Measurements from ENCODE around the gene APOE.

Gene APOE

DNA sequence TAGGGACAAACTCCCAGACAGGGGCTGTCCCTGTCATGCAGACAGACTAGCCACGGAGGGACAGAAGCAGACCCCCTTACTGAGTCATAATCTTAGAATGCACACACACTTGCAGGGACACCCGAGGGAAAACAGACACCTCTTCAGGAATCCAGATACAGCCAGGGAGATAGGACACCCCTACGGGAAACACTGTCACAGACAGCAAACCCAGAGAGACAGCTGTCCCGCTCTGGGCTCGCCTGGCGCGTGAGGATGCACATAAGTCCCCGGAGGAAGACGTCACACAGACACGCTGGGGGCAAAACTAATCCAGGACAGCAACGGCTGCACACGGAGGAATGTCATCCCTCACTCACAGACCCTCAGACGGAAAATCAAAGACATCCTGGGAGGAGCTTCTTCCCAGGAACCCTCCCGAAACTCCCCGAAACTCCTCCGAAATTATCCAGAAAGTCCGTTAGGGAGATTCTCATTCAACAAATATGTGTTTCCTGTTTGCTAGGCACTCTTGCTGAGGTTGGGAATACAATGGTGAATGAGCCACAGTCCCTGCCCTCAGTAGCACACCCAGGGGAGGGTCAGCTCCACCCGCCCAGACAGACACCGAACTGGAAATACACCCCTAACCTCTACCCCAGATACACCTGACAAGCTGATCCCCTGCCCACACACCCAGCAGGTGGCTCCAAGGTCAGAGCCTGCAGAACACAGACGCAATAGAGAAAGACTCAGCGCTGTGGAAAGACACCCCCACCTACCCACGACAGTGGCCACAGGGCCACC, 29.7 kb upstream of the APOE start:
- TF ChIP-seq OSR1 (CRISPR knock-in tag; IDR thresholded peaks at IDR 0.05) (no peak), ZFP3 (CRISPR knock-in tag; IDR thresholded peaks at IDR 0.05) (no peak), ARNTL (CRISPR knock-in tag; IDR thresholded peaks at IDR 0.05; ENCODE audit: borderline replicate concordance, low read depth) (no peak), PPARA (CRISPR knock-in tag; IDR thresholded peaks at IDR 0.05; ENCODE audit: borderline replicate concordance) (no peak), GLIS3 (CRISPR knock-in tag; IDR thresholded peaks at IDR 0.05) (no peak), TCF4 (CRISPR knock-in tag; IDR thresholded peaks at IDR 0.05; ENCODE audit: borderline replicate concordance) (no peak), BACH2 (CRISPR knock-in tag; IDR thresholded peaks at IDR 0.05; ENCODE audit: borderline replicate concordance) (no peak), TOX (CRISPR knock-in tag; IDR thresholded peaks at IDR 0.05; ENCODE audit: borderline replicate concordance) (no peak), CSDC2 (CRISPR knock-in tag; IDR thresholded peaks at IDR 0.05) (no peak), ZNF70 (CRISPR knock-in tag; IDR thresholded peaks at IDR 0.05) (no peak), ZC3H10 (CRISPR knock-in tag; IDR thresholded peaks at IDR 0.05) (no peak), ZFP30 (CRISPR knock-in tag; IDR thresholded peaks at IDR 0.05) (no peak), RARB (CRISPR knock-in tag; IDR thresholded peaks at IDR 0.05) (no peak), ISL1 (CRISPR knock-in tag; IDR thresholded peaks at IDR 0.05) (no peak)
- TF ChIP-seq, protein P1, sequence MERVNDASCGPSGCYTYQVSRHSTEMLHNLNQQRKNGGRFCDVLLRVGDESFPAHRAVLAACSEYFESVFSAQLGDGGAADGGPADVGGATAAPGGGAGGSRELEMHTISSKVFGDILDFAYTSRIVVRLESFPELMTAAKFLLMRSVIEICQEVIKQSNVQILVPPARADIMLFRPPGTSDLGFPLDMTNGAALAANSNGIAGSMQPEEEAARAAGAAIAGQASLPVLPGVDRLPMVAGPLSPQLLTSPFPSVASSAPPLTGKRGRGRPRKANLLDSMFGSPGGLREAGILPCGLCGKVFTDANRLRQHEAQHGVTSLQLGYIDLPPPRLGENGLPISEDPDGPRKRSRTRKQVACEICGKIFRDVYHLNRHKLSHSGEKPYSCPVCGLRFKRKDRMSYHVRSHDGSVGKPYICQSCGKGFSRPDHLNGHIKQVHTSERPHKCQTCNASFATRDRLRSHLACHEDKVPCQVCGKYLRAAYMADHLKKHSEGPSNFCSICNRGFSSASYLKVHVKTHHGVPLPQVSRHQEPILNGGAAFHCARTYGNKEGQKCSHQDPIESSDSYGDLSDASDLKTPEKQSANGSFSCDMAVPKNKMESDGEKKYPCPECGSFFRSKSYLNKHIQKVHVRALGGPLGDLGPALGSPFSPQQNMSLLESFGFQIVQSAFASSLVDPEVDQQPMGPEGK (CRISPR knock-in tag; IDR thresholded peaks at IDR 0.05; ENCODE audit: borderline replicate concordance) = no peak
- TF ChIP-seq, protein P2, sequence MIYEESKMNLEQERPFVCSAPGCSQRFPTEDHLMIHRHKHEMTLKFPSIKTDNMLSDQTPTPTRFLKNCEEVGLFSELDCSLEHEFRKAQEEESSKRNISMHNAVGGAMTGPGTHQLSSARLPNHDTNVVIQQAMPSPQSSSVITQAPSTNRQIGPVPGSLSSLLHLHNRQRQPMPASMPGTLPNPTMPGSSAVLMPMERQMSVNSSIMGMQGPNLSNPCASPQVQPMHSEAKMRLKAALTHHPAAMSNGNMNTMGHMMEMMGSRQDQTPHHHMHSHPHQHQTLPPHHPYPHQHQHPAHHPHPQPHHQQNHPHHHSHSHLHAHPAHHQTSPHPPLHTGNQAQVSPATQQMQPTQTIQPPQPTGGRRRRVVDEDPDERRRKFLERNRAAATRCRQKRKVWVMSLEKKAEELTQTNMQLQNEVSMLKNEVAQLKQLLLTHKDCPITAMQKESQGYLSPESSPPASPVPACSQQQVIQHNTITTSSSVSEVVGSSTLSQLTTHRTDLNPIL (CRISPR knock-in tag; IDR thresholded peaks at IDR 0.05; ENCODE audit: low read depth) = no peak
- TF ChIP-seq, protein P3, sequence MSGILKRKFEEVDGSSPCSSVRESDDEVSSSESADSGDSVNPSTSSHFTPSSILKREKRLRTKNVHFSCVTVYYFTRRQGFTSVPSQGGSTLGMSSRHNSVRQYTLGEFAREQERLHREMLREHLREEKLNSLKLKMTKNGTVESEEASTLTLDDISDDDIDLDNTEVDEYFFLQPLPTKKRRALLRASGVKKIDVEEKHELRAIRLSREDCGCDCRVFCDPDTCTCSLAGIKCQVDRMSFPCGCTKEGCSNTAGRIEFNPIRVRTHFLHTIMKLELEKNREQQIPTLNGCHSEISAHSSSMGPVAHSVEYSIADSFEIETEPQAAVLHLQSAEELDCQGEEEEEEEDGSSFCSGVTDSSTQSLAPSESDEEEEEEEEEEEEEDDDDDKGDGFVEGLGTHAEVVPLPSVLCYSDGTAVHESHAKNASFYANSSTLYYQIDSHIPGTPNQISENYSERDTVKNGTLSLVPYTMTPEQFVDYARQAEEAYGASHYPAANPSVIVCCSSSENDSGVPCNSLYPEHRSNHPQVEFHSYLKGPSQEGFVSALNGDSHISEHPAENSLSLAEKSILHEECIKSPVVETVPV (CRISPR knock-in tag; IDR thresholded peaks at IDR 0.05) = no peak
- TF ChIP-seq, protein P4, sequence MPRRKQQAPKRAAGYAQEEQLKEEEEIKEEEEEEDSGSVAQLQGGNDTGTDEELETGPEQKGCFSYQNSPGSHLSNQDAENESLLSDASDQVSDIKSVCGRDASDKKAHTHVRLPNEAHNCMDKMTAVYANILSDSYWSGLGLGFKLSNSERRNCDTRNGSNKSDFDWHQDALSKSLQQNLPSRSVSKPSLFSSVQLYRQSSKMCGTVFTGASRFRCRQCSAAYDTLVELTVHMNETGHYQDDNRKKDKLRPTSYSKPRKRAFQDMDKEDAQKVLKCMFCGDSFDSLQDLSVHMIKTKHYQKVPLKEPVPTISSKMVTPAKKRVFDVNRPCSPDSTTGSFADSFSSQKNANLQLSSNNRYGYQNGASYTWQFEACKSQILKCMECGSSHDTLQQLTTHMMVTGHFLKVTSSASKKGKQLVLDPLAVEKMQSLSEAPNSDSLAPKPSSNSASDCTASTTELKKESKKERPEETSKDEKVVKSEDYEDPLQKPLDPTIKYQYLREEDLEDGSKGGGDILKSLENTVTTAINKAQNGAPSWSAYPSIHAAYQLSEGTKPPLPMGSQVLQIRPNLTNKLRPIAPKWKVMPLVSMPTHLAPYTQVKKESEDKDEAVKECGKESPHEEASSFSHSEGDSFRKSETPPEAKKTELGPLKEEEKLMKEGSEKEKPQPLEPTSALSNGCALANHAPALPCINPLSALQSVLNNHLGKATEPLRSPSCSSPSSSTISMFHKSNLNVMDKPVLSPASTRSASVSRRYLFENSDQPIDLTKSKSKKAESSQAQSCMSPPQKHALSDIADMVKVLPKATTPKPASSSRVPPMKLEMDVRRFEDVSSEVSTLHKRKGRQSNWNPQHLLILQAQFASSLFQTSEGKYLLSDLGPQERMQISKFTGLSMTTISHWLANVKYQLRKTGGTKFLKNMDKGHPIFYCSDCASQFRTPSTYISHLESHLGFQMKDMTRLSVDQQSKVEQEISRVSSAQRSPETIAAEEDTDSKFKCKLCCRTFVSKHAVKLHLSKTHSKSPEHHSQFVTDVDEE (CRISPR knock-in tag; IDR thresholded peaks at IDR 0.05) = no peak
- peak; percentile 65 for ATAC-seq

DNA sequence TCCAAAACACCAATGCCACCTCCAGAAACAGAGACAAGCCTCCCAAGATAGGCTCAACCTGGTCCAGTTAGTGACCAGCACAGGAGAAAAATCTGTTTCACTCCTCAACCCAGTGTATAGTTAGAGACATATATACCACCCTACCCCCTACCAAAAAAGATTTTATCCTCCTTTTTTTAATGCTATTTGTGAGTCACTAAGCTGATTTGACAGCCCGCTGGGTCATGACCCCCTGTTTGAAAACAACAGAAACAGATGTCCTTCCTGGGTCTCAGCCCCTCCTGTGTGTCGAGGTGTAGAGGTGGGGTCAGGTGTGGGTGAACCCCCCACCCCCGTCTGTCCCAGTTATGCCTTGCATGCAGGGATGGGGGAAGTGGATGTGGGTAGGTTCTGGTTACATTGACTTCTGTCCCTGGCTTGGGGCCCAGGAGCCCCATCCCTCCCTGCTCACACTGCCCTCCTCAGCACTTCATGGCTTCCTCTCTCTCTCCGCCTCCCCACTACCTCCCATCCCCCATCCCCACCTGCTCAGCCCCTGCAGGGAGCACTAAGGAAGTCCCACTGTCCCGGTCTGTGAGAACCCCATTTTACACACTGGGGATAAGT, 28.6 kb upstream of the APOE start:
- TF ChIP-seq ESRRG (CRISPR knock-in tag; IDR thresholded peaks at IDR 0.05) (no peak), ISL1 (CRISPR knock-in tag; IDR thresholded peaks at IDR 0.05) (no peak), RARB (CRISPR knock-in tag; IDR thresholded peaks at IDR 0.05) (no peak), ZC3H10 (CRISPR knock-in tag; IDR thresholded peaks at IDR 0.05) (no peak), ZNF8 (CRISPR knock-in tag; IDR thresholded peaks at IDR 0.05) (no peak), TCF4 (CRISPR knock-in tag; IDR thresholded peaks at IDR 0.05; ENCODE audit: borderline replicate concordance) (no peak), ZFP30 (CRISPR knock-in tag; IDR thresholded peaks at IDR 0.05) (no peak), ZNF70 (CRISPR knock-in tag; IDR thresholded peaks at IDR 0.05) (no peak), PPARA (CRISPR knock-in tag; IDR thresholded peaks at IDR 0.05; ENCODE audit: borderline replicate concordance) (no peak), GLIS3 (CRISPR knock-in tag; IDR thresholded peaks at IDR 0.05) (no peak), SNAI2 (CRISPR knock-in tag; IDR thresholded peaks at IDR 0.05) (no peak)
- TF ChIP-seq, protein P3 (CRISPR knock-in tag; IDR thresholded peaks at IDR 0.05) = no peak
- TF ChIP-seq, protein P1 (CRISPR knock-in tag; IDR thresholded peaks at IDR 0.05; ENCODE audit: borderline replicate concordance) = no peak
- TF ChIP-seq, protein P5, sequence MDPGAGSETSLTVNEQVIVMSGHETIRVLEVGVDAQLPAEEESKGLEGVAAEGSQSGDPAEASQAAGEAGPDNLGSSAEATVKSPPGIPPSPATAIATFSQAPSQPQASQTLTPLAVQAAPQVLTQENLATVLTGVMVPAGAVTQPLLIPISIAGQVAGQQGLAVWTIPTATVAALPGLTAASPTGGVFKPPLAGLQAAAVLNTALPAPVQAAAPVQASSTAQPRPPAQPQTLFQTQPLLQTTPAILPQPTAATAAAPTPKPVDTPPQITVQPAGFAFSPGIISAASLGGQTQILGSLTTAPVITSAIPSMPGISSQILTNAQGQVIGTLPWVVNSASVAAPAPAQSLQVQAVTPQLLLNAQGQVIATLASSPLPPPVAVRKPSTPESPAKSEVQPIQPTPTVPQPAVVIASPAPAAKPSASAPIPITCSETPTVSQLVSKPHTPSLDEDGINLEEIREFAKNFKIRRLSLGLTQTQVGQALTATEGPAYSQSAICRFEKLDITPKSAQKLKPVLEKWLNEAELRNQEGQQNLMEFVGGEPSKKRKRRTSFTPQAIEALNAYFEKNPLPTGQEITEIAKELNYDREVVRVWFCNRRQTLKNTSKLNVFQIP (CRISPR knock-in tag; IDR thresholded peaks at IDR 0.05; ENCODE audit: borderline replicate concordance, low read depth) = no peak

More for the DNA sequence above, 28.6 kb upstream of the APOE start:
- ATAC-seq = peak; percentile 35
